Caco-2 (cell line): ENCODE data around the gene RPS4Y1. TPM values are rescaled to one million over a fixed set of nuclear protein-coding genes. Genes with fewer than 3 reads are reported as not detected.

Source experiments
- BruUV-seq: library from RNA; stranded (reverse); fragments of 400-500 nt; replicated peaks from 2 replicates; lab custom pipeline; 2021; lab: Mats Ljungman, UMichigan
- CTCF ChIA-PET: fragments of 300-600 bp; sonication (Branson Sonifier 250); formaldehyde crosslinking; loops from one replicate; lab custom pipeline; 2022; ENCODE audit warnings: antibody characterized with exemption; lab: Charles Lee
- POLR2A ChIA-PET: fragments of 300-600 bp; sonication (Branson Sonifier 250); formaldehyde crosslinking; loops from one replicate; lab custom pipeline; 2022; ENCODE audit warnings: antibody characterized with exemption; lab: Charles Lee
- DNase-seq, 2 experiments: peaks; one replicate each; pipeline versions ENCODE4 v3.0.0 to v3.0.0-alpha.2; 2020 to 2022
- H3K27me3 ChIP-seq: replicated peaks from 2 replicates; pipeline ENCODE4 v1.6.0; 2011; ENCODE audit warnings: low read length; ENCODE audit not compliant: control insufficient read depth, insufficient read depth
- H3K36me3 ChIP-seq: 2 replicates; pipeline ENCODE4 v1.5.1; 2011; ENCODE audit warnings: low read length; ENCODE audit not compliant: control insufficient read depth, insufficient read depth
- H3K4me1 ChIP-seq: fragments of 250-450 bp; sonication (Bioruptor Pico); 2 replicates; pipeline ENCODE4 v1.5.1; 2020; ENCODE audit warnings: mild to moderate bottlenecking
- H3K4me3 ChIP-seq: 2 replicates; pipeline ENCODE4 v1.5.1; 2011; ENCODE audit warnings: low read depth, mild to moderate bottlenecking, control low read depth, low read length
- H3K9me3 ChIP-seq: fragments of 250-450 bp; sonication (Bioruptor Pico); 2 replicates; pipeline ENCODE4 v1.5.1; 2020; ENCODE audit warnings: mild to moderate bottlenecking, moderate library complexity
- H3K27ac Mint-ChIP-seq: one replicate; pipeline ENCODE4 v1.8.0; 2022; ENCODE audit warnings: mixed read lengths; ENCODE audit not compliant: unreplicated experiment
- H3K27me3 Mint-ChIP-seq: one replicate; pipeline ENCODE4 v1.8.0; 2022; ENCODE audit warnings: mixed read lengths; ENCODE audit not compliant: insufficient read depth, unreplicated experiment
- H3K36me3 Mint-ChIP-seq: one replicate; pipeline ENCODE4 v1.8.0; 2022; ENCODE audit warnings: mild to moderate bottlenecking, mixed read lengths; ENCODE audit not compliant: insufficient read depth, unreplicated experiment
- H3K4me1 Mint-ChIP-seq: one replicate; pipeline ENCODE4 v1.8.0; 2022; ENCODE audit warnings: low read depth, mixed read lengths; ENCODE audit not compliant: unreplicated experiment
- H3K4me3 Mint-ChIP-seq: one replicate; pipeline ENCODE4 v1.8.0; 2022; ENCODE audit warnings: mild to moderate bottlenecking, moderate library complexity, mixed read lengths; ENCODE audit not compliant: unreplicated experiment
- H3K9me3 Mint-ChIP-seq: one replicate; pipeline ENCODE4 v1.8.0; 2022; ENCODE audit warnings: mixed read lengths; ENCODE audit not compliant: unreplicated experiment
- intact Hi-C: fragments of 100-400 bp; cut with micrococcal nuclease; formaldehyde crosslinking; loops from one replicate; pipeline ENCODE4 v1.10.0; 2022; ENCODE audit not compliant: unreplicated experiment
- total RNA-seq: library from RNA; stranded (reverse); gene quantifications from 2 replicates; pipeline ENCODE4 v1.2.3, GENCODE V29; 2022
- TF ChIP-seq, protein P1 (sequence below), 2 experiments: fragments of 200-600 bp in 1 of 2; IDR thresholded peaks; 1 replicate in 1 of 2; 2 replicates in 1 of 2; pipeline versions ENCODE4 v1.5.1 to v1.8.0; 2011 to 2022; ENCODE audit warnings: antibody characterized with exemption in 1 of 2, control low read depth in 1 of 2, inconsistent platforms in 1 of 2, low read depth in 1 of 2, low read length in 1 of 2, mild to moderate bottlenecking in 1 of 2, moderate library complexity in 1 of 2; ENCODE audit not compliant: insufficient read depth in 1 of 2, severe bottlenecking in 1 of 2, unreplicated experiment in 1 of 2

The RPS4Y1 gene
- total RNA-seq, 1 experiment from 2014 or later, result not detected

GRCh38 chrY:2828497-2828896, 12.9 kb upstream of the RPS4Y1 start:
- POLR2A ChIA-PET, result no interaction called here

GRCh38 chrY:2835230-2835629, 6.2 kb upstream of the RPS4Y1 start:
- Histone ChIP-seq H3K27me3 (no peaks in the 10 kb centered on the region), H3K9me3 (no peaks in the 10 kb centered on the region), H3K4me1 (no peaks in the 10 kb centered on the region), H3K36me3 (no peaks in the 10 kb centered on the region), H3K4me3 (no peak overlapping the region)
- no peaks in the 10 kb centered on the region for H3K4me1 Mint-ChIP-seq
- POLR2A ChIA-PET, result no interaction called here
- no peak for DNase-seq
- TF ChIP-seq, protein P1, sequence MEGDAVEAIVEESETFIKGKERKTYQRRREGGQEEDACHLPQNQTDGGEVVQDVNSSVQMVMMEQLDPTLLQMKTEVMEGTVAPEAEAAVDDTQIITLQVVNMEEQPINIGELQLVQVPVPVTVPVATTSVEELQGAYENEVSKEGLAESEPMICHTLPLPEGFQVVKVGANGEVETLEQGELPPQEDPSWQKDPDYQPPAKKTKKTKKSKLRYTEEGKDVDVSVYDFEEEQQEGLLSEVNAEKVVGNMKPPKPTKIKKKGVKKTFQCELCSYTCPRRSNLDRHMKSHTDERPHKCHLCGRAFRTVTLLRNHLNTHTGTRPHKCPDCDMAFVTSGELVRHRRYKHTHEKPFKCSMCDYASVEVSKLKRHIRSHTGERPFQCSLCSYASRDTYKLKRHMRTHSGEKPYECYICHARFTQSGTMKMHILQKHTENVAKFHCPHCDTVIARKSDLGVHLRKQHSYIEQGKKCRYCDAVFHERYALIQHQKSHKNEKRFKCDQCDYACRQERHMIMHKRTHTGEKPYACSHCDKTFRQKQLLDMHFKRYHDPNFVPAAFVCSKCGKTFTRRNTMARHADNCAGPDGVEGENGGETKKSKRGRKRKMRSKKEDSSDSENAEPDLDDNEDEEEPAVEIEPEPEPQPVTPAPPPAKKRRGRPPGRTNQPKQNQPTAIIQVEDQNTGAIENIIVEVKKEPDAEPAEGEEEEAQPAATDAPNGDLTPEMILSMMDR (IDR thresholded peaks at IDR 0.05; ENCODE audit: insufficient read depth in 1 of 2, low read depth in 1 of 2, low read length in 1 of 2, severe bottlenecking in 1 of 2, unreplicated experiment in 1 of 2), result no peak
- H3K36me3 Mint-ChIP-seq, result no peaks in the 10 kb centered on the region
- H3K27ac Mint-ChIP-seq, result no peak overlapping the region
- CTCF ChIA-PET, result no interaction called here
- BruUV-seq, result no TSS peak
- H3K4me3 Mint-ChIP-seq, result no peak overlapping the region
- intact Hi-C loops, result no loop called here
- H3K27me3 Mint-ChIP-seq, result no peaks in the 10 kb centered on the region
- H3K9me3 Mint-ChIP-seq, result no peaks in the 10 kb centered on the region

More at GRCh38 chrY:2828497-2828896, 12.9 kb upstream of the RPS4Y1 start:
- Mint-ChIP-seq H3K27me3 (no peaks in the 10 kb centered on the region), H3K27ac (no peak overlapping the region), H3K4me3 (no peak overlapping the region), H3K36me3 (no peaks in the 10 kb centered on the region), H3K4me1 (no peaks in the 10 kb centered on the region), H3K9me3 (no peaks in the 10 kb centered on the region)
- Histone ChIP-seq H3K9me3 (no peaks in the 10 kb centered on the region), H3K4me1 (no peaks in the 10 kb centered on the region), H3K4me3 (no peak overlapping the region), H3K36me3 (no peaks in the 10 kb centered on the region), H3K27me3 (no peaks in the 10 kb centered on the region)
- CTCF ChIA-PET, result no interaction called here
- intact Hi-C loops, result no loop called here
- no peak for DNase-seq
- TF ChIP-seq, protein P1 (IDR thresholded peaks at IDR 0.05; ENCODE audit: insufficient read depth in 1 of 2, low read depth in 1 of 2, low read length in 1 of 2, severe bottlenecking in 1 of 2, unreplicated experiment in 1 of 2), result no peak
- no TSS peak for BruUV-seq

GRCh38 chrY:2837078-2837477, 4.3 kb upstream of the RPS4Y1 start:
- no peaks in the 10 kb centered on the region for H3K27me3 ChIP-seq
- Mint-ChIP-seq H3K4me1 (no peaks in the 10 kb centered on the region), H3K9me3 (no peaks in the 10 kb centered on the region), H3K4me3 (no peak overlapping the region), H3K36me3 (no peaks in the 10 kb centered on the region), H3K27ac (no peak overlapping the region), H3K27me3 (no peaks in the 10 kb centered on the region)
- no peaks in the 10 kb centered on the region for H3K9me3 ChIP-seq
- ChIA-PET POLR2A (no interaction called here), CTCF (no interaction called here)
- no peak for DNase-seq
- BruUV-seq, result no TSS peak
- no peaks in the 10 kb centered on the region for H3K4me1 ChIP-seq
- TF ChIP-seq, protein P1 (IDR thresholded peaks at IDR 0.05; ENCODE audit: insufficient read depth in 1 of 2, low read depth in 1 of 2, low read length in 1 of 2, severe bottlenecking in 1 of 2, unreplicated experiment in 1 of 2), result no peak
- no peaks in the 10 kb centered on the region for H3K36me3 ChIP-seq
- H3K4me3 ChIP-seq, result no peak overlapping the region
- intact Hi-C loops, result no loop called here
